Upper lobe of right lung (tissue), 1 donor: ENCODE data around the gene TTLL12. TPM values are rescaled to one million over a fixed set of nuclear protein-coding genes. Genes with fewer than 3 reads are reported as not detected.

Experiments used
- ATAC-seq: fragments of 200-7000 bp; cut with Tn5 transposase; one replicate; pipeline ENCODE4 v1.9.1; 2020; ENCODE audit warnings: mild to moderate bottlenecking, moderate library complexity
- DNase-seq: peaks from one replicate; pipeline ENCODE4 v3.0.0-alpha.2; 2020
- H3K27ac ChIP-seq: fragments of 200-600 bp; one replicate; pipeline ENCODE4 v1.8.0; 2022
- H3K27me3 ChIP-seq: fragments of 200-600 bp; one replicate; pipeline ENCODE4 v1.8.0; 2022; ENCODE audit warnings: mild to moderate bottlenecking
- H3K36me3 ChIP-seq: fragments of 200-600 bp; one replicate; pipeline ENCODE4 v1.8.0; 2022
- H3K4me1 ChIP-seq: fragments of 200-600 bp; one replicate; pipeline ENCODE4 v1.8.0; 2022
- H3K4me3 ChIP-seq: fragments of 200-600 bp; one replicate; pipeline ENCODE4 v1.8.0; 2022; ENCODE audit warnings: mild to moderate bottlenecking
- H3K9me3 ChIP-seq: fragments of 200-600 bp; one replicate; pipeline ENCODE4 v1.8.0; 2022
- intact Hi-C: fragments of 100-400 bp; cut with DNase I; formaldehyde crosslinking; loops from one replicate; pipeline ENCODE4 v1.11.0; 2022
- total RNA-seq: library from RNA; stranded (reverse); fragmentation: NEBNext Ultra II Directional; extraction: Animal tissue kit (Norgen Biotek cat#: 25700); gene quantifications from one replicate; pipeline ENCODE4 v1.2.1, GENCODE V29; 2021
- TF ChIP-seq, protein P1 (sequence below): fragments of 200-600 bp; IDR thresholded peaks from one replicate; pipeline ENCODE4 v1.8.0; 2022; ENCODE audit warnings: antibody characterized with exemption
- donor health status: DM: no; HTN: yes; CAD: no; lungs with severe emphysema.

Gene TTLL12
- total RNA-seq, 1 donor from 2014 or later = 20.5 TPM

DNA sequence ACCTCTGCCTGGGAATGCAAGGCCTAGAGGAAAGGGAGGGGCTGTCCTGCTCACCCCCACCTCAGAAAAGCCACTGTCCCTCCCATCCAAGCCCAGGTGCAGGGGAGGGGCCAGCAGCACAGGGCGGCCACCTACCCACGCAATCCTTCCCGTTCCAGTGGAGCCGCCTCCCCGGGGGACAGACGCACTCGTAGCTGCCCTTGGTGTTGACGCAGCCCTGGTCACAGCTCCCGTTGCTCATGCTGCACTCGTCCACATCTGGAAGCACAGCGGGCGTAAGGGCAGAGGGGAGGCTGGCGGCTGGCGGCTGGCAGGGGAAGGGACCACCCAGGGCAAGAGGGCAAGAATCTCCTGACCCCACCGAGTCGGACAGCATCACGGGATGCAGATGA, 40.3 kb upstream of the TTLL12 start:
- TF ChIP-seq, protein P1, sequence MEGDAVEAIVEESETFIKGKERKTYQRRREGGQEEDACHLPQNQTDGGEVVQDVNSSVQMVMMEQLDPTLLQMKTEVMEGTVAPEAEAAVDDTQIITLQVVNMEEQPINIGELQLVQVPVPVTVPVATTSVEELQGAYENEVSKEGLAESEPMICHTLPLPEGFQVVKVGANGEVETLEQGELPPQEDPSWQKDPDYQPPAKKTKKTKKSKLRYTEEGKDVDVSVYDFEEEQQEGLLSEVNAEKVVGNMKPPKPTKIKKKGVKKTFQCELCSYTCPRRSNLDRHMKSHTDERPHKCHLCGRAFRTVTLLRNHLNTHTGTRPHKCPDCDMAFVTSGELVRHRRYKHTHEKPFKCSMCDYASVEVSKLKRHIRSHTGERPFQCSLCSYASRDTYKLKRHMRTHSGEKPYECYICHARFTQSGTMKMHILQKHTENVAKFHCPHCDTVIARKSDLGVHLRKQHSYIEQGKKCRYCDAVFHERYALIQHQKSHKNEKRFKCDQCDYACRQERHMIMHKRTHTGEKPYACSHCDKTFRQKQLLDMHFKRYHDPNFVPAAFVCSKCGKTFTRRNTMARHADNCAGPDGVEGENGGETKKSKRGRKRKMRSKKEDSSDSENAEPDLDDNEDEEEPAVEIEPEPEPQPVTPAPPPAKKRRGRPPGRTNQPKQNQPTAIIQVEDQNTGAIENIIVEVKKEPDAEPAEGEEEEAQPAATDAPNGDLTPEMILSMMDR = no peak
- Histone ChIP-seq H3K27ac (no peak overlapping the region), H3K27me3 (peaks cover 7% of the 10 kb centered on the region)

DNA sequence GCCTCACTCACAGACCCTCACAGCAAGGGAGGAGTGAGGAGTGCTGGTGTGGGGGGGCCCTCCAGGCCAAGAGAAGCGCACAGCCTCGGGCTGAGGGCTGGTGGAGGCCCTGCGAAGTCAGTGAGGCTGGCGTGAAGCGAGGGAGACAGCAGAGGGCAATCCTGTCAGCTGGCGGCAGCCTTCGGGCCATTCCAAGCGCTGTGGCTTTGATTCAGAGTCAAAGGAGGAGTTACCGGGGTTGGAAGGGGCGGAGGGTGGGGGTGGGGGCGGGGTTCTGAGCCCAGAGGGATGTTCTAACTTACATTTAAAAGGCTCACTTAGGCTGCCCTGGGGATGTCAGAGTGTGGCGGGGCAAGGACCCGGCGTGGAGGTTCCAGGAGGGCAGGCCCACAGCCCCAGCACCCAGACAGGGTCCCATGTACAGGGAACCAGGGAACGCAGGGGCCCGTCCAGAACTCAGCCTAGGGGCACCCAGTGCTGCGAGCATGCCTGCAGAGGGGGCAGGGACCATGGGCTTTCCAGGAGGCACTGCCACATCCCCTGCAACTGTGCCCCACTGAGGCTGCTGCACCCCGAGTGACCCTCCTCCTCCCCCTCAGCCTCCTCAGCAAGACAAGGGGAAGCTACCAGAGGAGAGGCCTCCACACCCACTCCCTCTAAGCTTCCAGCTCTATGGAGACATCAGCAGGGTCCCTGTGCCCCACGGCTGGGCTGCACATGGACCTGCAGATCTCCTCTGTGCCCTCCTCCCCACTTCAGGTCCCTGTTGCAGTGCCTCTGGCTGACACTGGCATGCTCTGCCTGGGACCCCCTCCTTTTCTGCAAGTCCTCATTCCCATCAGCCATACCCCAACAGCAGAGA, 39.7 kb upstream of the TTLL12 start:
- Histone ChIP-seq H3K27ac (no peak overlapping the region), H3K4me3 (no peak overlapping the region), H3K4me1 (no peaks in the 10 kb centered on the region), H3K9me3 (no peaks in the 10 kb centered on the region), H3K36me3 (no peaks in the 10 kb centered on the region), H3K27me3 (peaks cover 7% of the 10 kb centered on the region)
- TF ChIP-seq, protein P1 = no peak
- ATAC-seq (no peak), DNase-seq (no peak)
- intact Hi-C loops = no loop called here

More for the DNA sequence above, 40.3 kb upstream of the TTLL12 start:
- Histone ChIP-seq H3K36me3 (no peaks in the 10 kb centered on the region), H3K4me3 (no peak overlapping the region), H3K9me3 (no peaks in the 10 kb centered on the region), H3K4me1 (no peaks in the 10 kb centered on the region)
- intact Hi-C loops = no loop called here
- DNase-seq (no peak), ATAC-seq (no peak)

DNA sequence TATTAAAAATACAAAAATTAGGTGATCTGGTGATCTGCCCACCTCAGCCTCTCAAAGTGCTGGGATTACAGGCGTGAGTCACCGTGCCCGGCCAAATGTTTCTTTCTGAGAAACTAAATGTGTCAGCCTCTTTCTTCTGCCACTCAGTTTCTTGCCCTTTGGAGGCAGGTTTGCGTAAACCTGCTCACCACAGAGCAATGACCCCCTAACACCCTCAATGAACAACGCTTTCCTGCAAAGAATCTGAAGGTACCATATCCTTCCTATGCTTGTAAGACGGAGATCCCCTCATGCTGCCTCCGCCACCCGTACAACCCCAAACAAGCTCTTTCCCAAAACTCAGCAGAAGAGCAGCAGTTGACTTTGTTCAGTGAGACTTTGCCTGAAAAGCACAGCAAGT, 38.7 kb upstream of the TTLL12 start:
- peaks cover 3% of the 10 kb centered on the region for H3K27me3 ChIP-seq
- intact Hi-C loops = no loop called here

DNA sequence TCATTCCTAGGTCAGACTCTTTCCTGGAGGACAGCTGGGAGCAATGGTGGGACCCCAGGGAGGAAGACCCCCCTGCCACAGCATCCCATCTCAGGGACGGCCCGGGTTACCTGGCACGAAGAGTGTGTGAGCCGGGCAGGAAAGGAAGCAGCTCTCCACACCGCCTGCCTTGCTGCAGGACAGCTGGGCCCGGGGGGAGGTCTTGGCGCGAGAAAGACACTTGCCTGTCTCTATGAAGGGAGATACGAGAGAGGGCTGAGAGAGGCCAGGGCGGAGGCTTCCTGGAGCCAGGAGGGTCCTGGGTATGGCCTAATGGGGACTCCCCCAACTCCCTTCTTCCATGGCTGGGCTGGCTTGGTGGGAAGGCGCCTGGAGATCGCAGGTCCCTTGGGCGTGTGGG, 36.1 kb upstream of the TTLL12 start:
- H3K9me3 ChIP-seq = no peaks in the 10 kb centered on the region
- H3K27me3 ChIP-seq = no peaks in the 10 kb centered on the region
- no peak for DNase-seq
- intact Hi-C loops = no loop called here
- H3K36me3 ChIP-seq = no peaks in the 10 kb centered on the region
- no peak for ATAC-seq
- TF ChIP-seq, protein P1 = no peak
- no peaks in the 10 kb centered on the region for H3K4me1 ChIP-seq
- no peak overlapping the region for H3K4me3 ChIP-seq
- no peak overlapping the region for H3K27ac ChIP-seq

More for the DNA sequence above, 38.7 kb upstream of the TTLL12 start:
- H3K4me1 ChIP-seq = no peaks in the 10 kb centered on the region
- no peaks in the 10 kb centered on the region for H3K36me3 ChIP-seq
- no peak overlapping the region for H3K4me3 ChIP-seq
- DNase-seq = no peak
- H3K27ac ChIP-seq = no peak overlapping the region
- no peak for ATAC-seq
- TF ChIP-seq, protein P1 = no peak
- H3K9me3 ChIP-seq = no peaks in the 10 kb centered on the region

DNA sequence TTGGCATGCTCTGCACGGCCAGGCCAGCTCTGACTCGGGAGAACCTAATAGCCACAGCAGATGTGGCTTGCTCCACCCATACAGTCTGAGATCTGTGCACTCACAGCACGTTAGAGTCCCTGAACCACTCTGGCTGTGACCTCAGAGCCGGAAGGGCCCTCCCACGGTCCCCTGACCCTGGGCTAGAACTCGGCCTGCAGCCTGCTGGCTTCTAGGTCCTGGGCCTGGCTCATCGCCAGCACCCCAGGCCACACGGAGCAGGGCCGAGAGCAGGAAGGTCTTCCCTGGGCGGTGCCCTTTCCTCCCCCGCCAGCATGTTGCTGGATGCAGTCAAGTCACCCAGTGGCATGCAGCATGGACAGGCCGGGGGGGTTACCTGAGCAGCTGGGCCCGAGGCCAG, 35.3 kb upstream of the TTLL12 start:
- intact Hi-C loops = no loop called here
- DNase-seq = no peak
- Histone ChIP-seq H3K4me1 (no peaks in the 10 kb centered on the region), H3K27ac (no peak overlapping the region), H3K4me3 (no peak overlapping the region), H3K9me3 (no peaks in the 10 kb centered on the region), H3K36me3 (no peaks in the 10 kb centered on the region), H3K27me3 (no peaks in the 10 kb centered on the region)
- TF ChIP-seq, protein P1 = no peak
- ATAC-seq = peak; percentile 13
